Loucy (cell line): Measurements from ENCODE around the gene CLEC16A.

Experiments
- H2AFZ ChIP-seq: fragments of 200-600 bp; sonication (generic); 2 replicates; pipeline ENCODE4 v1.6.0; 2016; ENCODE audit warnings: antibody characterized with exemption, mild to moderate bottlenecking, low read length, moderate library complexity
- H3F3A ChIP-seq: fragments of 200-600 bp; 2 replicates; pipeline ENCODE4 v1.6.0; 2016; ENCODE audit warnings: antibody characterized with exemption, low read depth, mild to moderate bottlenecking
- H3K27me3 ChIP-seq: fragments of 200-600 bp; sonication (generic); 2 replicates; pipeline ENCODE4 v1.6.1; 2014; ENCODE audit warnings: low read length, mild to moderate bottlenecking; ENCODE audit not compliant: insufficient read depth, poor library complexity, severe bottlenecking
- H3K36me3 ChIP-seq: fragments of 200-600 bp; sonication (generic); 2 replicates; pipeline ENCODE4 v1.6.1; 2016; ENCODE audit warnings: low read length; ENCODE audit not compliant: insufficient read depth
- H3K4me1 ChIP-seq: fragments of 200-600 bp; sonication (generic); 2 replicates; pipeline ENCODE4 v1.5.1; 2014; ENCODE audit warnings: low read length, mild to moderate bottlenecking; ENCODE audit not compliant: insufficient read depth, poor library complexity, severe bottlenecking
- H3K4me2 ChIP-seq: fragments of 200-600 bp; sonication (generic); 2 replicates; pipeline ENCODE4 v1.6.0; 2014; ENCODE audit warnings: antibody characterized with exemption, low read length, low read depth, mild to moderate bottlenecking; ENCODE audit not compliant: poor library complexity, severe bottlenecking
- H3K4me3 ChIP-seq: fragments of 200-600 bp; sonication (generic); 2 replicates; pipeline ENCODE4 v1.5.1; 2014; ENCODE audit warnings: low read length, mild to moderate bottlenecking, mixed read lengths; ENCODE audit not compliant: poor library complexity, severe bottlenecking
- H3K79me2 ChIP-seq: fragments of 200-600 bp; sonication (generic); 2 replicates; pipeline ENCODE4 v1.6.1; 2014; ENCODE audit warnings: low read length; ENCODE audit not compliant: insufficient read depth
- H3K9ac ChIP-seq: fragments of 200-600 bp; sonication (generic); 2 replicates; pipeline ENCODE4 v1.6.0; 2014; ENCODE audit warnings: mild to moderate bottlenecking, low read depth, low read length, moderate library complexity; ENCODE audit not compliant: poor library complexity, severe bottlenecking
- H3K9me2 ChIP-seq: fragments of 200-600 bp; sonication (generic); replicated peaks from 2 replicates; pipeline ENCODE4 v1.6.1; 2016; ENCODE audit warnings: low read depth, low read length, mixed read lengths
- H3K9me3 ChIP-seq: fragments of 200-600 bp; sonication (generic); 2 replicates; pipeline ENCODE4 v1.6.1; 2014; ENCODE audit warnings: mild to moderate bottlenecking, antibody characterized with exemption, low read length, low read depth; ENCODE audit not compliant: insufficient read depth
- H4K20me1 ChIP-seq: fragments of 200-600 bp; sonication (generic); 2 replicates; pipeline ENCODE4 v1.6.0; 2014; ENCODE audit warnings: antibody characterized with exemption, low read length, mild to moderate bottlenecking; ENCODE audit not compliant: insufficient read depth, poor library complexity, severe bottlenecking
- EZH2phosphoT487 ChIP-seq: fragments of 200-600 bp; IDR thresholded peaks from 2 replicates; pipeline ENCODE4 v1.6.1; 2018; ENCODE audit warnings: antibody characterized with exemption, mild to moderate bottlenecking, moderate library complexity, borderline replicate concordance
- TF ChIP-seq, protein P1 (sequence below): fragments of 200-600 bp; sonication (generic); conservative IDR thresholded peaks from 2 replicates; pipeline ENCODE4 v1.5.1; 2014; ENCODE audit warnings: mild to moderate bottlenecking, antibody characterized with exemption, low read length

Gene CLEC16A

DNA sequence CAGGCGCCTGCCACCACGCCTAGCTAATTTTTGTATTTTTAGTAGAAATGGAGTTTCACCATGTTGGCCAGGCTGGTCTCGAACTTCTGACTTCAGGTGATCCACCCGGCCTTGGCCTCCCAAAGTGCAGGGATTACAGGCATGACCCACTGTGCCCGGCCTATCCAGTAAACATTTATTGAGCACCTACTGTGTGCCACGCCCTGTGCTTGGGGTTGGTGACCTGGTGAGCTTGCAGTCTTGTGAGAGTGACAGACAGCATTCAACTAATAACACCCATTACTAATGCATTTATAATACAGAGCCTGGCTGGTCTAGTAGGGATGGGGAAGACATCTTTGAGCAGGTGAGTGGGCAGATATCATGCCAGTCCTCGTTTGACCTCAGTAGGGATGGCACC lies 198.6 kb downstream of the CLEC16A start:
- H3F3A ChIP-seq, result no peaks in the 10 kb centered on the region
- H3K4me3 ChIP-seq, result no peak overlapping the region
- H3K9ac ChIP-seq, result no peak overlapping the region
- H4K20me1 ChIP-seq, result no peaks in the 10 kb centered on the region
- no peak overlapping the region for H2AFZ ChIP-seq
- H3K4me2 ChIP-seq, result peak overlapping the region; percentile 46
- H3K36me3 ChIP-seq, result no peaks in the 10 kb centered on the region
- no peaks in the 10 kb centered on the region for H3K27me3 ChIP-seq
- TF ChIP-seq, protein P1, sequence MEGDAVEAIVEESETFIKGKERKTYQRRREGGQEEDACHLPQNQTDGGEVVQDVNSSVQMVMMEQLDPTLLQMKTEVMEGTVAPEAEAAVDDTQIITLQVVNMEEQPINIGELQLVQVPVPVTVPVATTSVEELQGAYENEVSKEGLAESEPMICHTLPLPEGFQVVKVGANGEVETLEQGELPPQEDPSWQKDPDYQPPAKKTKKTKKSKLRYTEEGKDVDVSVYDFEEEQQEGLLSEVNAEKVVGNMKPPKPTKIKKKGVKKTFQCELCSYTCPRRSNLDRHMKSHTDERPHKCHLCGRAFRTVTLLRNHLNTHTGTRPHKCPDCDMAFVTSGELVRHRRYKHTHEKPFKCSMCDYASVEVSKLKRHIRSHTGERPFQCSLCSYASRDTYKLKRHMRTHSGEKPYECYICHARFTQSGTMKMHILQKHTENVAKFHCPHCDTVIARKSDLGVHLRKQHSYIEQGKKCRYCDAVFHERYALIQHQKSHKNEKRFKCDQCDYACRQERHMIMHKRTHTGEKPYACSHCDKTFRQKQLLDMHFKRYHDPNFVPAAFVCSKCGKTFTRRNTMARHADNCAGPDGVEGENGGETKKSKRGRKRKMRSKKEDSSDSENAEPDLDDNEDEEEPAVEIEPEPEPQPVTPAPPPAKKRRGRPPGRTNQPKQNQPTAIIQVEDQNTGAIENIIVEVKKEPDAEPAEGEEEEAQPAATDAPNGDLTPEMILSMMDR, result no peak
- no peak for TF ChIP-seq EZH2phosphoT487
- H3K79me2 ChIP-seq, result no peaks in the 10 kb centered on the region
- H3K9me3 ChIP-seq, result no peaks in the 10 kb centered on the region
- H3K9me2 ChIP-seq, result no peaks in the 10 kb centered on the region
- H3K4me1 ChIP-seq, result peaks cover 23% of the 10 kb centered on the region

DNA sequence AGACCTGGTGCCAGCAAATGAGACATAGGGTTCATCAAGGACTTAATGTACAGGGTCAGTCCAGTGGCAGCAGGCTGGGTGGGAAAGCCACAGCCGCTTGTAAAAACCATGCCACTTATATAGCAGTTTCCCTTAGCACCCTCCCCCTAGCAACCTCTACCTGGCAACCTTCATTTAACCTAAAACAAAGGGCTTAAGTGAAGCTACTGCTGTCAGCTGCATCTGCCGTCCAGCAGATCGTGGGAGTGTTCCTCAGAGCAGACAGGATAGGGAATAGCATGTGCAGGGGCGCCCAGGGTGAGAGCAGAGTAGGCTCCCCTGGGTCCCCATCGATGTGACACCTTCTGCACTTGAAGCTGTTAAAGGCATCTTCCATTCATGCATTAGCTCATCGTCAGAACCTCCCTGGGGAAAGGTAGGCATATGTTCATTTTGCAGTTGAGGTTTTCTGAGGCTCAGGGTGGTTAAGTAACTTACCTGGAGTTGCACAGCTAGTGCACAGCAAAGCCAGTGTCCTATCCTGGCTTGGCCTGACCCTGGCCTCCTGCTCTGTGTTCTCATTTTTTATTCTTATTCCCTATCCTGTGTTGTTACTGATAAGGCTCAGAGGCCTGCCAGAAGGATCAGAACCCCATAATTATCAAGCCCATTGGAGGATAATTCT lies 199.1 kb downstream of the CLEC16A start:
- Histone ChIP-seq H3K4me3 (no peak overlapping the region), H3K27me3 (no peaks in the 10 kb centered on the region), H3K36me3 (no peaks in the 10 kb centered on the region), H3K9ac (no peak overlapping the region), H4K20me1 (no peaks in the 10 kb centered on the region), H3K4me1 (peaks cover 23% of the 10 kb centered on the region), H3K4me2 (peak overlapping the region; percentile 46), H2AFZ (no peak overlapping the region), H3K9me2 (no peaks in the 10 kb centered on the region), H3K9me3 (no peaks in the 10 kb centered on the region), H3K79me2 (no peaks in the 10 kb centered on the region), H3F3A (no peaks in the 10 kb centered on the region)
- TF ChIP-seq, protein P1, result no peak
- TF ChIP-seq EZH2phosphoT487, result no peak

DNA sequence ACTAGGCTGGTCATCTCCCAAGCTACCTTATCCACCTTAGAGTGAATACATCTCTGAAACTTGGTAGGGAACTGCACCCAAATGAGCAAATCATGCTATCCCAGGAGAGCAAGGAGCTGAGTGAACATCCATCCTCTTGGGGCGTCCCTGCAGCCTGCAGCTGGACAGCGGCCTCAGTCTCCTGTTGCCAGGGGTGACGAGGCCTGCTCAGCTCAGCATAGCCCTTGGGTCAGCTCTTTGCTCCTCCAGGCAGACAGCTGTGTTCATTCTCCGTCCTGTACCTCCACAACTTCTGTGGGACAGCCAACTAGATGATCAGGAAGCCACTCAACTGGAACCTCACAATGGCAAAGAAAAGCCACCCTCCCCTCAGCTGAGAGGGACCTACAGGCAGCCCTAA lies 199.8 kb downstream of the CLEC16A start:
- Histone ChIP-seq H3K4me1 (peaks cover 22% of the 10 kb centered on the region), H3K9me2 (no peaks in the 10 kb centered on the region), H3K27me3 (no peaks in the 10 kb centered on the region), H3F3A (no peaks in the 10 kb centered on the region), H2AFZ (no peak overlapping the region), H3K79me2 (no peaks in the 10 kb centered on the region), H3K9me3 (no peaks in the 10 kb centered on the region), H3K9ac (no peak overlapping the region), H4K20me1 (no peaks in the 10 kb centered on the region), H3K4me3 (no peak overlapping the region), H3K36me3 (no peaks in the 10 kb centered on the region), H3K4me2 (no peak overlapping the region)
- TF ChIP-seq, protein P1, result no peak
- TF ChIP-seq EZH2phosphoT487, result no peak
